ENCODE data around the gene ABCF1.
A peak's percentile ranks its signal among the peaks of the same experiment; 100 is the strongest.

Gene ABCF1

GRCh38 chr6:30601815-30602641 lies 30.8 kb downstream of the ABCF1 start:
- no peak for DNase-seq (ENCODE audit: low spot score)

DNA sequence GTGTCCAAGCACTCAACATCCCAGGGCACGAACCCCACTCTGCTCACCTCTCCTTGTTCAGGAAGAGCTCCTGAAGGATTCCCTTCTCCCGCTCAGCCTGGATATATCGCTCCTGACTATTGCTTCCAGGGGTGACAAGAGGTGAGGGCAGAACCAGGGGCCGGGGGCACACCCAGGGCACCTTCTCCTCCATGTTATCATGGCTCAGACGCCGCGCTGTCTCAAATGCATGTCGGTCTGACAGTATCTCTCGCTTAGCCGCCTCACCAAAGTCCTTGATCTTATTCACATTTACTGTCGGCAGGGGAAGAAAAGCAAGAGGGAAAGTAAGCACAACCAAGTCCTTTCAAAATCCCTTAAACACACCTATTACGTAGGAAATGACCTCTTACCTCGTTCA lies 32.7 kb downstream of the ABCF1 start:
- DNase-seq (ENCODE audit: low spot score) = no peak

GRCh38 chr6:30610065-30610464 lies 38.8 kb downstream of the ABCF1 start:
- DNase-seq (ENCODE audit: low spot score) = no peak

- no peak for DNase-seq (ENCODE audit: low spot score)
Observed at GRCh38 chr6:30611150-30611855, 40.1 kb downstream of the ABCF1 start.

DNA sequence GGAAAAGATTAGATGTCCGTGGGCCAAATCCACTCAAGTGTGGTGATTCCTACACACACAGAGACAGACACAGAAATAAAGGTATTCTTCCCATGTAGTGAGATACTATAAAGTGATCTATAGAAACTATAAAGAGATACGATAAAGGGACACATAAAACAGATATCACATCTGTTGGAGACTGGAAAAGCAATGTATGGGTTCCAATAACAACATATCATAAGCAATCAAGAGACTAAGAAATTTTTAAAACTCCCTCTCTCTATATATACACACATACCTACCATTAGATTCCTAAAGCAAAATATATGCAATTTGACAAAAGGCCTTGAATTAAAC lies 40.6 kb downstream of the ABCF1 start:
- DNase-seq (ENCODE audit: low spot score) = no peak

DNA sequence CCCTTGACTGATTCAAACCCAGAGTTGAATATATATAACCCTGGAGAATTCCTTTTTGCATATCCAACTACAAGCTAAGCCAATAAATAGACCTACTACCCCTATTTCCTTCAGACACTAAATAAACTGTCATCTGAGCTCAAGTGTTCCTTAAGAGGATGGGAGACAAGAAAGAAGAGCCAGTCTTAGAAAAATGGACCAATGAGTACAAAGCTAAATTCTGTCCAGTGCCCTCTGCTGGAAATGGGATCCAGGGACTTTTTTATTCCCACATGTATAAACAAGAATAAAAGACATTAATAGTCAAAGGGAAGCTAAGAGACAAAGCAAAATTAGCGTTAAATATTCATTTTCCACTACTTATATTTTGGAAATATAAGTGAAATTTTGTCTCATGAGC lies 41.0 kb downstream of the ABCF1 start:
- DNase-seq (ENCODE audit: low spot score) = no peak

DNA sequence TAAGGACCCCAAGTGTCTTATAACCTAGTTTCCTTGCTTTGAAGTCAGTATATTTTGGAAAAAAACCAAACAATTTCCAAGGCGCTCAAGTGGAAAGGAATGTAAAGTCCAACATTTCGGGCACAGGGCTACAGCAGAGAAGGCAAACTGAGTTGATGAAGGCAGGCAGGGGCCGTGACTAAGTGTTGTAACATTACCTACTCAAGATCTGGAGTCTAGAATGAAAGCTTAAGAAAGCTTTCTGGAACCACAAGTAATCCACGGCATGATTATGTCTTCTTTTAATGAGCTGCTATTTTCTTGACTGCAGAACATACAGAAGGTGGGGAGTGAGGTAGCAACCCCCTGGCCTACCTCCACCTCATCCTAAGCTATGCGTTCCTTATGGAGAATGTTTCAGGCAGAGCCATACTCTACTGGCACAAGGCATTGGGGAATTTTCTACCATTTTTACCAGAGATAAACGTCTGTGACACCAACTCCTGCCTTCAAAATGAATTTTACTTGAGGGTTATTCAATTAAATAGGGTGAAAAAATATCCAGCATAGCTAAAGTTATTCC lies 41.5 kb downstream of the ABCF1 start:
- DNase-seq (ENCODE audit: low spot score) = no peak

DNA sequence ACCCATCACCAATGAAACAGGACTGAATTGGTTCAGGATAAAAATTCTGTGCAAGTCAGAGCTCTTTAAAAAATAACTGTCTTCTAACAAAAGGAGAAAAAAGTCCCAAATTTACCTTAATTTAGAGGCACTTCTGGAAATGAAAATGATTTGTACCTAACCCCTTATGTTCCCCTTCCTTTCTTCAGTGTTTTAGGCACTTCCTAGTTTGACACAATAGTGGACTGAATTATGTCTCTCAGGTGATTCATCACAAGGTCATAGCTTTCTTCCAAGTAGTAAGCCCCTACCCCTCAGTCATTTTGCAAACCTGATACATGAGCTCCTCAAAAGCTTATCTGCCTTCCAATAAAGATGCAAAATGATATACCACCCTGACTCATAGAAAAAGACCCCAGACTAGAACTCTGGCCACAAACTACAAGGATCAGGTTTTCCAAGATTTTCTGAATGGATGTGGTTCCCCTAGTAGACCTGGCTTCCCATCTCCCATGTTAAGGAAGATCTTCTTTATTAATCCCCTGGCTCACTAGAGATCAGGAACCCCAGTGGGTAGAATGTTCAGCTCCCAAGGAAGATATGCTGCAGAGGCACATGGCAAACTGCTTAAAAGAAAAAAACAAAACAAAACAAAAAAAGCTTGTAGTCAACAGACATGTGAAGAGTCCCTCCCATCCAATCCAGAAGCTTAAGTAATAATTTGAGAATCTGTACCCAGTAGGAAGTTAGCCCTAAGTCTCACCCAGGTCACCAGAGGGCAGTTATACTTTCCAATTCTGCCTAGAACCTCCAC lies 42.2 kb downstream of the ABCF1 start:
- DNase-seq (ENCODE audit: low spot score) = no peak

GRCh38 chr6:30614044-30614842 lies 43.0 kb downstream of the ABCF1 start:
- DNase-seq (ENCODE audit: low spot score) = no peak

DNA sequence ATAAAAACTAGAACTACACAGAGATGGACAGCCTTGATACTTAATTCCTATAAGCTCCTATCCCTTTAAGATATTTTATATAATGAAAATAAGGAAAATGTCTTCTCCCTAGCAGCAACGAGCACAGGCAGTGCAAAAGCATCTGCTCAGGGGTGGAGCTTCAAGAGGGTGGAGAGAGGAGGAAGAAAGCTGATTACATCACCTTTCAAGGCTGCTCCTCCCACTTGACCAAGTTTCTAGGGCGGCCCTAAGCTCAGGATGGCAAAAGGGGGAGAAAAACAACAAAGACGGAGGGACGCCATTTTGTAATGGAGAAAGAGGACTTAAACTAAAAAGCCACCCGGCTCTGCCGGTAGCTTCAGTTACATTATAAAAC lies 43.6 kb downstream of the ABCF1 start:
- DNase-seq (ENCODE audit: low spot score) = peak; percentile 85

GRCh38 chr6:30615219-30615957 lies 44.1 kb downstream of the ABCF1 start:
- peak; percentile 48 for DNase-seq (ENCODE audit: low spot score)

- no peak for DNase-seq (ENCODE audit: low spot score)
Observed at GRCh38 chr6:30615958-30616810, 44.9 kb downstream of the ABCF1 start.

DNA sequence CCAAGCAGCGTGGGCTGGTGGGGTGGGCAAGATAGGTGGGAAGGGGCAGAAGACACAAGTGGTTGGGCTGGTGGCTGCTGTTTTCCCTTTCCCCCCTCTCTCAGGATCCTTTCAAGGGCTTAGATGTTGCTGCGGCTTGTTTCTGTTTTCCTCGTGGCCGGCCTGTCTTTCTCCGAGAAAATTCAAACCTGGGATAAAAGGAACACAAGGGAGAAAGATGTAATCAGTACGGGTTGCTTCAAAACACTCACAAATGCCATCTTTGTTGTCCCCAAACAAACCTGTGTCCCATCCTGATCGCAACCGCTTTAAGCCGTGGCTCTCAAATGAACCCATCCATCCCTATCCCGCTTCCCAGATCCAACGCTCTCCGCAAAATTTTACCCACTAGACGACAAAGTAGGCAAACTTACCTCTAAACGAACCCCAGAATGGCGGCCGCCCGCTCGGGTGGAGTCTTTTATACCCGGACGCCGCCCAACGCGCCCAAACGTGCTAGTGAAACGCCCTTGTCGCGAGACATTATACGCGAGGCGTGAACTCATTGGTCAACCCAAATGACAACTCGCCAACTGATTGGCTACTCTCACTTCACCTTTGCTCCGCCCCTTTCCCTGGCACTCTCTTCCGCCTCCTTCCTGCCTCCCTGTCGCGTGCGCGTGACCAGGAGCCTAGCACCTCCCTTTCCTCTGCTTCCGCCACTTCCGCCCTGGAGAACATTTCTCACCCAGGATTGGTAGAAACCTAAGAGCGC lies 45.7 kb downstream of the ABCF1 start, which contains the start of gene PPP1R10:
Gene PPP1R10, minus strand, starts transcription at position 433 of the 754 bp plus-strand sequence. CDS start 7,299 bp downstream, outside the sequence.
- DNase-seq (ENCODE audit: low spot score) = peak; percentile 88

DNA sequence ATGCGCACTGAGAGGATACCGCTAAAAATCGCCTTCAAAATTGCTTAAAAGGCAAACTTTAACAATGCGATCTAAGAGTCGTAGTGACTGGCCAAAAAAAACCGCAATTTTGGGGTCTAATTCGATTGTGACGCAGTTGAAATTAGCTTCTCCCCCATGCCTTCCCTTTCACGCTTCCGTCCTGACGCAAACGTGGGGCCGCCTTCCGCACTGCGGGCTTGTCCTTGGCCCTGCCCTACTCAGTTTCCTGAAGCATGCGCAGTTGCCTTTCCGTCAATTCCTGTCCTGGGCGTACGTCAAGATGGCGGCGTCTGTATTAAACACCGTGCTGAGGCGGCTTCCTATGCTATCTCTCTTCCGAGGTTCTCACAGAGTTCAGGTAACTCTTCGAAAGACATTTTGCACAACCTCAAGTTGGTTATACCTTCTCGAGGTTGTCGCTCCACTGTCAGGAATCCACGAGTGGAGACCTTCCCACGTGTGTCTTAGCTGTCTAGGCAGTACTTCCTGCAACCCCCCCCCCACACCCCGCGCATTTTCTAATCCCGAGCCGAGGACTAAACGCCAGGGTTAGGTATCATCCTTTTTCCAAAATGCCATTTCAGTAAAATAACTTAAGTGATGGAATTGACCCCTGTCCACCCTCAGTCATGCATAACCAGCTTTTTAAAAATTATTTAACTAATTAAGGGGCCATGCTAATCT lies 46.5 kb downstream of the ABCF1 start, which contains the start of gene MRPS18B:
Gene MRPS18B, plus strand, starts transcription at position 276 of the 705 bp plus-strand sequence. Its CDS starts 26 bp downstream, at position 302.
- peak; percentile 88 for DNase-seq (ENCODE audit: low spot score)

DNA sequence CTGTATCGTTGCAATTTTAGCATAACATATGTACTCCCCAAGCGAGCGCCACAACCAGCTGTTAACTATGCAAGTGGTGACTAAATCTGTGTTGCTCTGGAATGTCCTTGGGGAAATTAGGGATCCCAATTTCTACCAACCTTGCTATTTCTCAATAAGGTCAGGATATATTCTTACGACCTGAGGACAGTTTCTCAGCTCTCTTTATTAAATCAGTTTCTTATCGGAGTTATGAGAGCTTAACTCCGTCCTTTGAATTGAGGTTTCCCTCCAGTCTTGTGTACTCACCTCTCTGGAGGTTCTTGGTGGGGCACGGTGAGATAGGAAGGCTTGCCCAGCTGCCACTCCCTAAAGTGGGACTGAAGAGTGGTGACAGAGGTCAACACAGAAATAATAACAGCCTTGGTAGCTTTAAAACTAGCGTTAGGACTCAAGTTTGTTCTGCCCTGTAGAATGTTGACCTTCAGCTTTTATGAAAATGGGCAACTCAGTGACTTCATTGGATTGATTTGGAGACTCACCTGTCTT lies 47.1 kb downstream of the ABCF1 start:
- DNase-seq (ENCODE audit: low spot score) = no peak

GRCh38 chr6:30619561-30619960 lies 48.3 kb downstream of the ABCF1 start:
- DNase-seq (ENCODE audit: low spot score) = no peak

GRCh38 chr6:30625511-30625910 lies 54.3 kb downstream of the ABCF1 start:
- no peak for DNase-seq (ENCODE audit: low spot score)
